Cardiac fibroblast (primary cell): Measurements from ENCODE around the gene NR0B1.

Source experiments
- DNase-seq, 2 donors: peaks; one replicate each; pipeline versions ENCODE4 v3.0.0 to v3.0.0-alpha.2; 2010; ENCODE audit warnings: low read depth in 2 of 2
- H3K4me3 ChIP-seq, 2 donors: replicated peaks in 1 of 2; 1 replicate in 1 of 2; 2 replicates in 1 of 2; pipeline ENCODE4 v1.5.1; 2011; ENCODE audit warnings: low read depth in 2 of 2, low read length in 2 of 2, mild to moderate bottlenecking in 2 of 2, moderate library complexity in 1 of 2
- TF ChIP-seq, protein P1 (sequence below): IDR thresholded peaks from one replicate; pipeline ENCODE4 v1.5.1; 2011; ENCODE audit warnings: low read depth, mild to moderate bottlenecking, low read length, inconsistent platforms

Gene NR0B1

DNA sequence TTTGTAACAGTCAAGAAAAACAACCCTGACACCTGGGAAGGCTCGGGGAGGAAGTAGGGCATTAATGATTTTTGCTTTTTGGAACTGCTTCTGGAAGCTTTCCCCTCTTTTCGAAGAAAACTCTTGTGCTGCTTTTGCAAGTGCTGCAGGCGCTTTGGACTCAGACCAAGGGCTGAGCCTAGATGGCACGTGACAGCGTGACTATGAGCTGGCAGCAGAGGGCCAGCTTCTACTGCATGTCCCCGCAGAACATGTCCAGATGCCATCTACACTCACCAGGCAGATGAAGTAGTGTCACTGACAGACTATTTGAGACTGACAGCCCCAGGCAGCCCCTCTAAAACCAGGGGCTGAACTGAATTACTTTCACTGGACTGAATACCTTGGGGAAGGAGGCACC lies 6.2 kb downstream of the NR0B1 start:
- TF ChIP-seq, protein P1, sequence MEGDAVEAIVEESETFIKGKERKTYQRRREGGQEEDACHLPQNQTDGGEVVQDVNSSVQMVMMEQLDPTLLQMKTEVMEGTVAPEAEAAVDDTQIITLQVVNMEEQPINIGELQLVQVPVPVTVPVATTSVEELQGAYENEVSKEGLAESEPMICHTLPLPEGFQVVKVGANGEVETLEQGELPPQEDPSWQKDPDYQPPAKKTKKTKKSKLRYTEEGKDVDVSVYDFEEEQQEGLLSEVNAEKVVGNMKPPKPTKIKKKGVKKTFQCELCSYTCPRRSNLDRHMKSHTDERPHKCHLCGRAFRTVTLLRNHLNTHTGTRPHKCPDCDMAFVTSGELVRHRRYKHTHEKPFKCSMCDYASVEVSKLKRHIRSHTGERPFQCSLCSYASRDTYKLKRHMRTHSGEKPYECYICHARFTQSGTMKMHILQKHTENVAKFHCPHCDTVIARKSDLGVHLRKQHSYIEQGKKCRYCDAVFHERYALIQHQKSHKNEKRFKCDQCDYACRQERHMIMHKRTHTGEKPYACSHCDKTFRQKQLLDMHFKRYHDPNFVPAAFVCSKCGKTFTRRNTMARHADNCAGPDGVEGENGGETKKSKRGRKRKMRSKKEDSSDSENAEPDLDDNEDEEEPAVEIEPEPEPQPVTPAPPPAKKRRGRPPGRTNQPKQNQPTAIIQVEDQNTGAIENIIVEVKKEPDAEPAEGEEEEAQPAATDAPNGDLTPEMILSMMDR = no peak
- peak in 1 of 2 donors; percentile 27 for DNase-seq
- no peak overlapping the region for H3K4me3 ChIP-seq

DNA sequence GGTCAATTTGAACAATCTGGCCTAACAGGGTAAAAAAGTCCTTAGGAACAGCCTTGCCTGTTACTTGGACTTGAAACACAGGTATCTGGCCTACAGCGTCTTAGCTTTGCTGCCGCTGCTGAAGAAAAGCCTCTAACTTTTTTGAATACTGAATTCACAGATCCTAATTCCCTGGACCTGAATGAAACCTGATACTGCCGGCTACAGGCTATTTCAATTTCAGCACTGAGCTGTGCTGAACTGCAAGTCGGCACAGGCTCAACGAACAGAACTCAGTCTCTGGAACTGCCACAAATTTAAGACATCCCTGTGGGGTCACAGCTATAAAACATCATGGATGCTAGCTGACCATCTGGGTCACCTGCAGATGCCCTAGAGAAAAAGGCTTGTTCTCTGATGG lies 7.2 kb downstream of the NR0B1 start:
- H3K4me3 ChIP-seq = no peak overlapping the region
- TF ChIP-seq, protein P1 = no peak
- DNase-seq = peak in 1 of 2 donors; percentile 39

DNA sequence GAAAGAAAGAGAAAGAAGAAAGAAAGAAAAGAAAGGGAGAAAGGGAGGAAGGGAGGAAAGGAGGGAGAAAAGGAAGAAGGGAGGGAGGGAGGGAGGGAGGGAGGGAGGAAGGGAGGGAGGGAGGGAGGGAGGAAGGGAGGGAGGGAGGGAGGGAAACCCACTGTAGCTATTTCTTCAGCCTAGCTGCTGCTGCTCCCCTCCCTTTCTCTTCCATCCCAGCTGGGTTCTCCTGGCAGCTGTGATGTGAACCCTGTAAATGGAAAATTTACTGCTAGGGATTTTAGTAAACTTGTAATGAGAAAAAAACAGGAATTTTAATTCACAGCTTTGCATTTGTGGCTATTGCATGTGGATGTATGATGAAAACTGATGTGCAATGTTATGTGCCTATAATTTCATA lies 8.0 kb downstream of the NR0B1 start:
- DNase-seq = no peak
- H3K4me3 ChIP-seq = no peak overlapping the region
- TF ChIP-seq, protein P1 = no peak

DNA sequence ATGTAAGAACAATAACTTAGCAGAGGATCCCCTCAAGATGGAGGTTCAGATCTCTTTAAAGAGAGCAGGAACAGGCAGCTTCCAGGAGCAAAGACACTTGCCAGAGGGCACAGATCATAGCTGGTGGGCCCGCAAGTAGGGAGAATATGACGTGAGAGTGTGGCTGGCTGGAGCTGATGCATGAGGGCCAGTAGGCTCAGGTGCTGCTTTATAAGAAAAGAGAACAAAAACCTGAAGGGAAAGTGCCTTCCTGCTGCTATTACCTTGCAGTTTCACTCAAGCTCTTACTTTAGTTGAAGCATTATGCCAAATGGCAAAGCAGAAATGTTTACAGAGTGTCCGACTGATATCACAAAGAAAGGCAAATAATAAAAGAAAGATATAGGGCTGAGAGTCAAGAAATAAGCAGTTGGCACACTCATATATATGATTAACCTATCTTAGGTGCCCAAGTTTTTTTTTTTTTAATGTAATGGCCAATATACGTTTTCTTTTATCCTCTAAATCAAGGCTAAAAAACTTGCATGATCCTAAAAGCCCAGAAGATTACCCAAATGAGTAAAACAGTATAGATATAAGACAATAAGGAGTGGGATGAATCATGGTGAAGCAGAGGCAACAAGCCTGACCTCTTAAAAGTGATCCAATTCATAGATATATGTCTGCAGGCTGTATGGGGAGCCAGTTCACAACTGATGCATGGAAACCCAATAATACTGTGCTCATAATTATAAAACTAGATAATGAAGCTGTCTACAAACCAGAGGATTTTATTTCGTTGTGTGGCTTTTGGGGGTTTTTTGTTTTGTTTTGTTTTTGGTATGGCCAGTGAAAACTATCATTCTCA lies 12.6 kb downstream of the NR0B1 start:
- H3K4me3 ChIP-seq = no peak overlapping the region
- no peak for DNase-seq
- TF ChIP-seq, protein P1 = no peak

DNA sequence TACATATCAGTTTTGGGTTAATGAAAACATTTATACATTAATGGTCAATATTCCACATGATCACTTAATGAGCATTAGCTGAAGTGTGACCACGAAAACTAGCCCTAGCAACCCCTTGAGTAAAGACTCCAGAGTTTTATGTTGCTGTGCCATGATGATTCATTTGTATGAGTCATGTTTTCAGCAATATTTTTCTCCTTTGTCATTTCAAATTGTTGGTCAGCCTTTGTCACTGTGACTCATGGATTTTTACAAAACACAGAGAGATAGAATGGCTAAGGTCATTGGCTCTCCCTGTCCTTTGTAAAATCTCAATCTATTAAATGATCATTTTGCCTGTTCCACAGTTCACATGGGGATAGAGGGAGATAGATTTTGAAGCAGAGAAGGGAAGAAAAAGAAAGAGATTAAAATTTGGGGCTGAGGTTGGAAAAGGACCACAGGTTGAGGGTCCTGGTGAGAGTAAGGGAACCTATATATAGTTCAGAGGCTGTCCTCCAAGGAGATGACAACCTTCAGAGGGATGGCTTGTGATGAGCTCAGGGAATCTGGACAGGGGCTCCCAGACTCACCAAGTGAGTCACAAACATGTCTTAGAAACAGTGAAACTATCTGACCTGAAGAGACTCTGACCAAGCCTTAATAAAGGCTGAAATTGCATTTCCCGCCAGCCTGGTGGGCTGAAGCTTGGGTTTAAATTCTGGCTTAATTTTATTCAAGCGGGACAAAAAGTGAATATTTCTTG lies 25.6 kb downstream of the NR0B1 start:
- TF ChIP-seq, protein P1 = no peak
- DNase-seq = peak; percentile 85 to 92
- no peak overlapping the region for H3K4me3 ChIP-seq

DNA sequence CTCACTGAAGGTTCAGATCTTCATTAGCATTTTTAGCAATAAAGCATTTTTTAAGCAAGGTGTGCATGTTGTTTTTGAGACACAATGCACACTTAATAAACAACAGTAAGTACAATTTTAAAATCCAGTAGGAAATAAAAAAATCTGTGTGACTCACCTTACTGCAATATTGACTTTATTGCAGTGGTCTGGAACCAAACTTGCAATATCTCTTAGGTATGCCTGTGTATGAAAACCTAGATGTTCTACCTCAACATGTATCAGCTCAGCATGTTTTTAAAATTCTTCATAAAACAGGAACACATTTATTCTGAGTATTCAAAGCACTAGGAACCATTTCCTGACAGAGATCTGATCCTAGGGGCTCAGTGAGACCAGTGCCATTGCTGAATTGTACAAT lies 26.7 kb downstream of the NR0B1 start:
- TF ChIP-seq, protein P1 = no peak
- H3K4me3 ChIP-seq = no peak overlapping the region
- DNase-seq = peak in 1 of 2 donors; percentile 30
